Measurements from ENCODE around the gene TMEM62.

Gene TMEM62

DNA sequence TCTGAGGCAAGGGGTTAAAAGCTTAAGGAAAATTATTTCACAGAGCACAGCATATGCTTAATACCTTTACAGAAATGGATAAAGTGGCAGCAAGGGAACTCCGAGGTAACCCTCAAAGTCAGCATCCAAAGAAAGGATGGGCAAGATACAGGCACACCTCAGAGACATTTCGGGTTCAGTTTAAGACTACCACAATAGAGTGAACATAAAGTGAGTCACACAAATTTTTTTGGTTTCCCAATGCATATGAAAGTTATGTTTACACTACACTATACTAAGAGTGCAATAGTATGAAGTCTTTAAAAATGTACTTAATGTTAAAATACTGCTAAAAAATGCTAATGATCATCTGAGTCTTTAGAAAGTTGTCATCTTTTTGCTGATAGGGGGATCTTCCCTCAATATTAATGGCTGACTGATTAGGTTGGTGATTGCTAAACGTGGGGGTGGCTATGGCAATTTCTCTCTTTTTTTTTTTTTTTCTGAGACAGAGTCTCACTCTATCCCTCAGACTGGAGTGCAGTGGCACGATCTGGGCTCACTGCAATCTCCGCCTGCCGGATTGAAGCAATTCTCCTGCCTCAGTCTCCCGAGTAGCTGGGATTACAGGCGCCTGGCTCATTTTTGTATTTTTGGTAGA, 37.6 kb upstream of the TMEM62 start:
- Histone ChIP-seq H3K4me3 (replicated peaks; ENCODE audit: insufficient read depth, low read length) (no peak overlapping the region), H3K27me3 (ENCODE audit: insufficient read depth, poor library complexity, severe bottlenecking) (no peaks in the 10 kb centered on the region), H3K27ac (replicated peaks) (no peak overlapping the region)
- DNase-seq (ENCODE audit: low read depth in 1 of 2, low spot score in 1 of 2), result no peak
- TF ChIP-seq REST (IDR thresholded peaks at IDR 0.05; ENCODE audit: insufficient replicate concordance, low read depth), result no peak
- TF ChIP-seq GABPA (IDR thresholded peaks at IDR 0.05; ENCODE audit: low read depth), result no peak
- no peak for TF ChIP-seq SPI1 (IDR thresholded peaks at IDR 0.05; ENCODE audit: borderline replicate concordance, low read depth)
- TF ChIP-seq POLR2AphosphoS5 (IDR thresholded peaks at IDR 0.05; ENCODE audit: low read depth), result no peak
- no peak for TF ChIP-seq CTCF (IDR thresholded peaks at IDR 0.05; ENCODE audit: insufficient read depth, low read length)

- no peak for DNase-seq (ENCODE audit: low read depth in 1 of 2, low spot score in 1 of 2)
- H3K27me3 ChIP-seq (ENCODE audit: insufficient read depth, poor library complexity, severe bottlenecking), result no peaks in the 10 kb centered on the region
- TF ChIP-seq POLR2AphosphoS5 (IDR thresholded peaks at IDR 0.05; ENCODE audit: low read depth), result no peak
- TF ChIP-seq GABPA (IDR thresholded peaks at IDR 0.05; ENCODE audit: low read depth), result no peak
- TF ChIP-seq REST (IDR thresholded peaks at IDR 0.05; ENCODE audit: insufficient replicate concordance, low read depth), result no peak
- no peak for TF ChIP-seq SPI1 (IDR thresholded peaks at IDR 0.05; ENCODE audit: borderline replicate concordance, low read depth)
- no peak for TF ChIP-seq CTCF (IDR thresholded peaks at IDR 0.05; ENCODE audit: insufficient read depth, low read length)
- H3K4me3 ChIP-seq (replicated peaks; ENCODE audit: insufficient read depth, low read length), result no peak overlapping the region
- H3K27ac ChIP-seq (replicated peaks), result no peak overlapping the region
Measured at GRCh38 chr15:43096411-43096810, 37.0 kb upstream of the TMEM62 start.

- Histone ChIP-seq H3K27me3 (ENCODE audit: insufficient read depth, poor library complexity, severe bottlenecking) (no peaks in the 10 kb centered on the region), H3K4me3 (replicated peaks; ENCODE audit: insufficient read depth, low read length) (no peak overlapping the region), H3K27ac (replicated peaks) (no peak overlapping the region)
- no peak for TF ChIP-seq SPI1 (IDR thresholded peaks at IDR 0.05; ENCODE audit: borderline replicate concordance, low read depth)
- TF ChIP-seq GABPA (IDR thresholded peaks at IDR 0.05; ENCODE audit: low read depth), result no peak
- TF ChIP-seq CTCF (IDR thresholded peaks at IDR 0.05; ENCODE audit: insufficient read depth, low read length), result no peak
- no peak for TF ChIP-seq REST (IDR thresholded peaks at IDR 0.05; ENCODE audit: insufficient replicate concordance, low read depth)
- no peak for TF ChIP-seq POLR2AphosphoS5 (IDR thresholded peaks at IDR 0.05; ENCODE audit: low read depth)
- no peak for DNase-seq (ENCODE audit: low read depth in 1 of 2, low spot score in 1 of 2)
Measured at GRCh38 chr15:43099105-43099845, 34.1 kb upstream of the TMEM62 start.
